K562 (cell line): Measurements from ENCODE around the gene KPNA4. TPM values are rescaled to one million over a fixed set of nuclear protein-coding genes. Genes with fewer than 3 reads are reported as not detected.
A peak's percentile ranks its signal among the peaks of the same experiment; 100 is the strongest.

ENCODE experiments used
- ATAC-seq: fragments of 200-7000 bp; cut with Tn5 transposase; 3 replicates; pipeline ENCODE4 v1.9.1; 2020; ENCODE audit warnings: moderate library complexity
- BruUV-seq: library from RNA; stranded (reverse); fragments of 400-500 nt; replicated peaks from 2 replicates; lab custom pipeline; 2021; lab: Mats Ljungman, UMichigan
- CTCF ChIA-PET: fragments of 300-600 bp; formaldehyde crosslinking; extraction: SDS; loops from one replicate; lab custom pipeline; 2021; ENCODE audit warnings: low intra/inter-chr PET ratio; lab: Yijun Ruan, JAX
- POLR2A ChIA-PET: fragments of 300-600, 350-650 bp; sonication (Branson Sonifier 250); formaldehyde crosslinking; extraction: SDS; loops from one replicate; lab custom pipeline; 2021; ENCODE audit warnings: antibody characterized with exemption, inconsistent platforms; lab: Yijun Ruan, JAX
- DNase-seq, 4 experiments: peaks; one replicate each; pipeline versions ENCODE4 v3.0.0 to v3.0.0-alpha.2; 2011 to 2018; ENCODE audit warnings: low spot score in 3 of 4, mixed read lengths in 3 of 4; ENCODE audit errors: extremely low read depth in 1 of 4
- FAIRE-seq: peaks from 2 replicates; lab custom pipeline; 2011; peaks lifted over from hg19 to GRCh38; lab: Jason Lieb, UNC
- H2AFZ ChIP-seq: 2 replicates; pipeline ENCODE4 v1.6.0; 2011; ENCODE audit warnings: low read depth, low read length, control low read depth, inconsistent platforms
- H3K27ac ChIP-seq: fragments of 200-600 bp; 3 replicates; pipeline ENCODE4 v1.8.0; 2011; ENCODE audit warnings: low read depth, mild to moderate bottlenecking, control low read depth, inconsistent platforms, low read length, moderate library complexity, mixed read lengths; ENCODE audit errors: extremely low read depth
- H3K27me3 ChIP-seq, 2 experiments: fragments of 300-600 bp in 1 of 2; 2 replicates in 1 of 2; 3 replicates in 1 of 2; pipeline versions ENCODE4 v1.6.0 to v1.8.0; 2011; ENCODE audit warnings: inconsistent platforms in 2 of 2, low read length in 2 of 2, mild to moderate bottlenecking in 1 of 2, mixed read lengths in 1 of 2, moderate library complexity in 1 of 2; ENCODE audit not compliant: control insufficient read depth in 2 of 2, insufficient read depth in 2 of 2
- H3K36me3 ChIP-seq: fragments of 300-600 bp; 3 replicates; pipeline ENCODE4 v1.8.0; 2011; ENCODE audit warnings: mild to moderate bottlenecking, low read length, inconsistent platforms; ENCODE audit not compliant: control insufficient read depth, insufficient read depth
- H3K4me1 ChIP-seq, 2 experiments: fragments of 200-600 bp in 1 of 2; replicated peaks in 1 of 2; 2 replicates in 1 of 2; 3 replicates in 1 of 2; pipeline versions ENCODE4 v1.5.1 to v1.8.0; 2011; ENCODE audit warnings: inconsistent platforms in 2 of 2, low read length in 2 of 2, mild to moderate bottlenecking in 1 of 2, mixed read lengths in 1 of 2, moderate library complexity in 1 of 2; ENCODE audit not compliant: control insufficient read depth in 2 of 2, insufficient read depth in 2 of 2
- H3K4me2 ChIP-seq: 2 replicates; pipeline ENCODE4 v1.6.1; 2011; ENCODE audit warnings: low read length, control low read depth, inconsistent platforms, mixed read lengths; ENCODE audit not compliant: insufficient read depth
- H3K4me3 ChIP-seq: fragments of 200-600 bp; sonication (generic), shearing (Covaris generic); 2 replicates; pipeline ENCODE4 v1.5.1; 2016; ENCODE audit warnings: control low read depth, inconsistent platforms
- H3K79me2 ChIP-seq: fragments of 200-600 bp; 3 replicates; pipeline ENCODE4 v1.8.0; 2011; ENCODE audit warnings: low read length, inconsistent platforms; ENCODE audit not compliant: control insufficient read depth, insufficient read depth
- H3K9ac ChIP-seq, 2 experiments: 2 replicates each; pipeline versions ENCODE4 v1.6.0 to v1.6.1; 2011; ENCODE audit warnings: low read depth in 2 of 2, low read length in 2 of 2, control low read depth in 1 of 2, inconsistent platforms in 1 of 2, mild to moderate bottlenecking in 1 of 2, mixed read lengths in 1 of 2; ENCODE audit not compliant: insufficient read depth in 1 of 2
- H3K9me1 ChIP-seq: one replicate; pipeline ENCODE4 v1.6.0; 2011; ENCODE audit warnings: inconsistent platforms, mild to moderate bottlenecking, low read length, moderate library complexity; ENCODE audit not compliant: control insufficient read depth, insufficient read depth
- H3K9me3 ChIP-seq: replicated peaks from 2 replicates; pipeline ENCODE4 v1.5.1; 2011; ENCODE audit warnings: low read depth, low read length, inconsistent platforms; ENCODE audit not compliant: control insufficient read depth, insufficient read depth
- H4K20me1 ChIP-seq: replicated peaks from 2 replicates; pipeline ENCODE4 v1.6.1; 2011; ENCODE audit warnings: low read length, inconsistent platforms, mixed read lengths; ENCODE audit not compliant: control insufficient read depth, insufficient read depth
- C11orf30 ChIP-seq: fragments of 450-650 bp; IDR thresholded peaks from 2 replicates; pipeline ENCODE4 v1.6.1; 2016; ENCODE audit warnings: low read depth, mild to moderate bottlenecking
- MAFF ChIP-seq: IDR thresholded peaks from 2 replicates; pipeline ENCODE4 v1.6.1; 2012; ENCODE audit warnings: low read length, improper control_type of control experiment
- MAFG ChIP-seq: fragments of 450-650 bp; conservative IDR thresholded peaks from 2 replicates; pipeline ENCODE4 v1.6.1; 2016; ENCODE audit warnings: missing genetic modification characterization, missing compliant biosample characterization
- MAFK ChIP-seq: IDR thresholded peaks from 2 replicates; pipeline ENCODE4 v1.6.1; 2011; ENCODE audit warnings: low read length, improper control_type of control experiment
- SRSF9 ChIP-seq: fragments of 200-400 bp; formaldehyde crosslinking; IDR thresholded peaks from 2 replicates; pipeline ENCODE4 v1.6.1; 2017; ENCODE audit warnings: low read depth, low read length, borderline replicate concordance
- ZNF316 ChIP-seq: fragments of 450-650 bp; IDR thresholded peaks from 2 replicates; pipeline ENCODE4 v1.6.1; 2016
- ZNF436 ChIP-seq: fragments of 250-450, 450-650 bp; sonication (Bioruptor Pico); formaldehyde crosslinking; IDR thresholded peaks from 2 replicates; pipeline ENCODE4 v1.7.0; 2020; ENCODE audit warnings: mild to moderate bottlenecking
- WGBS: fragments of 100-300 bp; shearing (Covaris generic); methylation state at CpG from one replicate; pipeline ENCODE4 v1.1.6; 2016; ENCODE audit warnings: low coverage, mixed read lengths; ENCODE audit not compliant: insufficient coverage; ENCODE audit errors: missing lambda C conversion rate; 5-methylcytosine and 5-hydroxymethylcytosine counted together
- in situ Hi-C: fragments of 300-500 bp; cut with MboI; formaldehyde crosslinking; loops from 4 replicates; pipeline ENCODE4 v1.15.0; 2018; ENCODE audit warnings: inconsistent platforms, mixed read lengths
- intact Hi-C: fragments of 100-400 bp; cut with micrococcal nuclease; formaldehyde crosslinking; loops from 2 replicates; pipeline ENCODE4 v1.14.2; 2022
- polyA plus RNA-seq, 8 experiments: library from polyadenylated mRNA; depleted of rRNA in 4 of 8; stranded (reverse) in 5 of 8; unstranded in 3 of 8; fragments of >200 nt; fragmentation: Nextera tagmentation in 2 of 8; fragmentation: Illumina TruSeq in 1 of 8; extraction: Ambion mirVana in 2 of 8; extraction: Trizol in 1 of 8; gene quantifications; 2 replicates each; pipeline versions ENCODE4 v1.2.1 to v1.2.3, GENCODE V29; 2011 to 2014; ENCODE audit warnings: inconsistent platforms in 1 of 8, missing spikeins in 1 of 8
- total RNA-seq, 7 experiments: library from RNA; depleted of rRNA in 6 of 7; stranded (reverse); fragments of >200 nt in 6 of 7; fragmentation: Illumina TruSeq in 2 of 7; extraction: Trizol in 2 of 7; gene quantifications; 2 replicates each; pipeline versions ENCODE4 v1.2.1 to v1.2.3, GENCODE V29; 2011 to 2021; ENCODE audit warnings: low replicate concordance in 1 of 7
- TF ChIP-seq, protein P1 (sequence below): fragments of 450-650 bp; formaldehyde crosslinking; IDR thresholded peaks from 2 replicates; pipeline ENCODE4 v1.4.0; 2020; ENCODE audit warnings: mild to moderate bottlenecking, mixed read lengths
- TF ChIP-seq, protein P2 (sequence below): fragments of 250-450 bp; sonication (Bioruptor Pico); IDR thresholded peaks from 2 replicates; pipeline ENCODE4 v1.5.0; 2020; ENCODE audit warnings: mild to moderate bottlenecking

KPNA4 gene
- total and polyA plus RNA-seq, 9 of the 15 experiments (the other 6 are each of a cell fraction or from before 2014, with no cell fraction given), result 13.9 to 66.6 (median 34.5) TPM

DNA sequence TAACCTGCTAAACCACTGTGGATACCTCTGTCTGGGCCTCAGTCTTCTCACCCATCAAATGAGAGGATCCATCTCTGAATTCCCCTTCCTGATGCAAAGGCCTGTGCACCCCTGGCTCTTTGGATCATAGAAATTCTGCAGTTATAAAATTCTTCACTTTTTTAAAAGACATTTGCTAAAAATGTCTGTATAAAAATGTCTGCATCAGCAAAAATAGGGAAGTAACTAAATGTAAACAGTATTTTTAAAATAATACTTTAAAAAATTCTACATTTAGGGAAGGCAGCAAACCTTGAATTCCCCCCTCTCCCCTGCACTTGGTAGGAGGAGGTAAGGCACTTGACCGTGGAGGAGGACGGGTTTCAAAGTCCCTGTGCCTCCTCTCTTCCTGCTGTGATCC lies 90.2 kb downstream of the KPNA4 start:
- intact Hi-C loops, result no loop called here
- H3K36me3 ChIP-seq, result no peaks in the 10 kb centered on the region

More for the DNA sequence above, 90.2 kb downstream of the KPNA4 start:
- peaks cover 5% of the 10 kb centered on the region; the same call in 1 of the 2 replicates for H3K9me3 ChIP-seq
- no peak overlapping the region for H3K9ac ChIP-seq
- POLR2A ChIA-PET, result no interaction called here
- CTCF ChIA-PET, result no interaction called here
- peak; percentile 76; the same call in 1 of the 2 replicates for TF ChIP-seq MAFK
- TF ChIP-seq MAFF, result peak; percentile 80
- peak; percentile 89 for TF ChIP-seq ZNF316
- no peak for TF ChIP-seq ZNF436
- TF ChIP-seq, protein P1, sequence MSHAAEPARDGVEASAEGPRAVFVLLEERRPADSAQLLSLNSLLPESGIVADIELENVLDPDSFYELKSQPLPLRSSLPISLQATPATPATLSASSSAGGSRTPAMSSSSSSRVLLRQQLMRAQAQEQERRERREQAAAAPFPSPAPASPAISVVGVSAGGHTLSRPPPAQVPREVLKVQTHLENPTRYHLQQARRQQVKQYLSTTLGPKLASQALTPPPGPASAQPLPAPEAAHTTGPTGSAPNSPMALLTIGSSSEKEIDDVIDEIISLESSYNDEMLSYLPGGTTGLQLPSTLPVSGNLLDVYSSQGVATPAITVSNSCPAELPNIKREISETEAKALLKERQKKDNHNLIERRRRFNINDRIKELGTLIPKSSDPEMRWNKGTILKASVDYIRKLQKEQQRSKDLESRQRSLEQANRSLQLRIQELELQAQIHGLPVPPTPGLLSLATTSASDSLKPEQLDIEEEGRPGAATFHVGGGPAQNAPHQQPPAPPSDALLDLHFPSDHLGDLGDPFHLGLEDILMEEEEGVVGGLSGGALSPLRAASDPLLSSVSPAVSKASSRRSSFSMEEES (CRISPR knock-in tag), result no peak
- peak; percentile 76 for TF ChIP-seq C11orf30
- peak; percentile 68 for TF ChIP-seq MAFG (tag)
- TF ChIP-seq, protein P2, sequence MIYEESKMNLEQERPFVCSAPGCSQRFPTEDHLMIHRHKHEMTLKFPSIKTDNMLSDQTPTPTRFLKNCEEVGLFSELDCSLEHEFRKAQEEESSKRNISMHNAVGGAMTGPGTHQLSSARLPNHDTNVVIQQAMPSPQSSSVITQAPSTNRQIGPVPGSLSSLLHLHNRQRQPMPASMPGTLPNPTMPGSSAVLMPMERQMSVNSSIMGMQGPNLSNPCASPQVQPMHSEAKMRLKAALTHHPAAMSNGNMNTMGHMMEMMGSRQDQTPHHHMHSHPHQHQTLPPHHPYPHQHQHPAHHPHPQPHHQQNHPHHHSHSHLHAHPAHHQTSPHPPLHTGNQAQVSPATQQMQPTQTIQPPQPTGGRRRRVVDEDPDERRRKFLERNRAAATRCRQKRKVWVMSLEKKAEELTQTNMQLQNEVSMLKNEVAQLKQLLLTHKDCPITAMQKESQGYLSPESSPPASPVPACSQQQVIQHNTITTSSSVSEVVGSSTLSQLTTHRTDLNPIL (CRISPR knock-in tag), result no peak
- TF ChIP-seq SRSF9, result no peak
- in situ Hi-C loops, result no loop called here
- no TSS peak for BruUV-seq
- no peaks in the 10 kb centered on the region for H3K9me1 ChIP-seq
- no peak overlapping the region for H2AFZ ChIP-seq
- no peaks in the 10 kb centered on the region for H3K79me2 ChIP-seq
- H3K4me3 ChIP-seq, result no peak overlapping the region
- DNase-seq, result no peak
- no peak for FAIRE-seq
- WGBS, result 0% methylated on average over 2 of the region's 2 CpGs
- no peak overlapping the region for H3K4me2 ChIP-seq
- no peak for ATAC-seq
- no peak overlapping the region for H3K27ac ChIP-seq
- H3K27me3 ChIP-seq, result peaks cover 0 to 5% of the 10 kb centered on the region in 2 experiments; a peak in 1 of 5 replicates
- H3K4me1 ChIP-seq, result peaks cover 0 to 3% of the 10 kb centered on the region in 2 experiments; a peak in 1 of 5 replicates
- no peaks in the 10 kb centered on the region for H4K20me1 ChIP-seq
